ENCODE measurements around the gene FOXA1. TPM values are rescaled to one million over a fixed set of nuclear protein-coding genes. Genes with fewer than 3 reads are reported as not detected.
"Not testable (repeated sequence)": the region's sequence is repeated elsewhere in the genome, so short reads cannot be mapped to it uniquely, and the experiment has no call there.

Gene FOXA1
- total RNA-seq, 1 donor from 2014 or later: not detected

GRCh38 chr14:37566811-37567371 lies 28.2 kb downstream of the FOXA1 start:
- DNase-seq (ENCODE audit: low spot score in 2 of 2) (no peak), FAIRE-seq (no peak)

GRCh38 chr14:37565550-37565949 lies 29.5 kb downstream of the FOXA1 start:
- FAIRE-seq (no peak), DNase-seq (ENCODE audit: low spot score in 2 of 2) (no peak)

- no peak for FAIRE-seq
- DNase-seq (ENCODE audit: low spot score in 2 of 2): no peak
Measured at GRCh38 chr14:37563189-37563588, 31.9 kb downstream of the FOXA1 start.

GRCh38 chr14:37559386-37559785 lies 35.7 kb downstream of the FOXA1 start:
- DNase-seq (ENCODE audit: low spot score in 2 of 2) (no peak), FAIRE-seq (no peak)

- FAIRE-seq (no peak), DNase-seq (ENCODE audit: low spot score in 2 of 2) (no peak)
Measured at GRCh38 chr14:37558740-37559139, 36.3 kb downstream of the FOXA1 start.

- FAIRE-seq; DNase-seq (ENCODE audit: low spot score in 2 of 2): not testable (repeated sequence)
Measured at GRCh38 chr14:37555596-37555995, 39.5 kb downstream of the FOXA1 start.

- no peak for FAIRE-seq
- no peak for DNase-seq (ENCODE audit: low spot score in 2 of 2)
Measured at GRCh38 chr14:37553935-37554550, 41.0 kb downstream of the FOXA1 start.

GRCh38 chr14:37551119-37551518 lies 43.9 kb downstream of the FOXA1 start:
- DNase-seq (ENCODE audit: low spot score in 2 of 2): no peak
- peak; percentile 30 for FAIRE-seq

GRCh38 chr14:37550511-37550910 lies 44.5 kb downstream of the FOXA1 start:
- DNase-seq (ENCODE audit: low spot score in 2 of 2): no peak
- FAIRE-seq: no peak

- DNase-seq (ENCODE audit: low spot score in 2 of 2) (no peak), FAIRE-seq (no peak)
Measured at GRCh38 chr14:37546621-37547447, 48.2 kb downstream of the FOXA1 start.

GRCh38 chr14:37545174-37545573 lies 49.9 kb downstream of the FOXA1 start:
- FAIRE-seq (no peak), DNase-seq (ENCODE audit: low spot score in 2 of 2) (no peak)

GRCh38 chr14:37544407-37544806 lies 50.6 kb downstream of the FOXA1 start:
- DNase-seq (ENCODE audit: low spot score in 2 of 2): no peak
- no peak for FAIRE-seq

- FAIRE-seq (no peak), DNase-seq (ENCODE audit: low spot score in 2 of 2) (no peak)
Measured at GRCh38 chr14:37539992-37540391, 55.1 kb downstream of the FOXA1 start.

Other genes starting within 250 kb of the FOXA1 start
- gene TTC6, start 380 bp upstream of the FOXA1 start, total RNA-seq: 0.41 TPM

Measured in frontal cortex (tissue), 4 donors.